NCI-H226 (cell line): ENCODE results near the gene FBRSL1.
"Not testable (repeated sequence)": the region's sequence is repeated elsewhere in the genome, so short reads cannot be mapped to it uniquely, and the experiment has no call there.

Source experiments
- DNase-seq: peaks from one replicate; pipeline ENCODE4 v3.0.0-alpha.2; 2015

FBRSL1 gene

GRCh38 chr12:132489602-132490266, at the start of gene FBRSL1:
TSS of gene FBRSL1 (plus strand) at chr12:132490151.
- DNase-seq: peak; percentile 76

DNA sequence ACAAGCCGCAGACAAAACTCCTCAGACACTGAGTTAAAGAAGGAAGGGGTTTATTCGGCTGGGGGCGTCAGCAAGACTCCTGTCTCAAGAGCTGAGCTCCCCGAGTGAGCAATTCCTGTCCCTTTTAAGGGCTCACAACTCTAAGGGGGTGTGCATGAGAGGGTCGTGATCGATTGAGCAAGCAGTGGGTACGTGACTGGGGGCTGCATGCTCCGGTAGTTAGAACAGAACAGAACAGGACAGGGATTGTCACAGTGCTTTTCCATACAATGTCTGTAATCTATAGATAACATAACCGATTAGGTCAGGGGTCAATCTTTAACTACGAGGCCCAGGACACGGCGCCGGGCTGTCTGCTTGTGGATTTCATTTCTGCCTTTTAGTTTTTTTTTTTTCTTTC, 49.5 kb upstream of the FBRSL1 start:
- not testable (repeated sequence) for DNase-seq

DNA sequence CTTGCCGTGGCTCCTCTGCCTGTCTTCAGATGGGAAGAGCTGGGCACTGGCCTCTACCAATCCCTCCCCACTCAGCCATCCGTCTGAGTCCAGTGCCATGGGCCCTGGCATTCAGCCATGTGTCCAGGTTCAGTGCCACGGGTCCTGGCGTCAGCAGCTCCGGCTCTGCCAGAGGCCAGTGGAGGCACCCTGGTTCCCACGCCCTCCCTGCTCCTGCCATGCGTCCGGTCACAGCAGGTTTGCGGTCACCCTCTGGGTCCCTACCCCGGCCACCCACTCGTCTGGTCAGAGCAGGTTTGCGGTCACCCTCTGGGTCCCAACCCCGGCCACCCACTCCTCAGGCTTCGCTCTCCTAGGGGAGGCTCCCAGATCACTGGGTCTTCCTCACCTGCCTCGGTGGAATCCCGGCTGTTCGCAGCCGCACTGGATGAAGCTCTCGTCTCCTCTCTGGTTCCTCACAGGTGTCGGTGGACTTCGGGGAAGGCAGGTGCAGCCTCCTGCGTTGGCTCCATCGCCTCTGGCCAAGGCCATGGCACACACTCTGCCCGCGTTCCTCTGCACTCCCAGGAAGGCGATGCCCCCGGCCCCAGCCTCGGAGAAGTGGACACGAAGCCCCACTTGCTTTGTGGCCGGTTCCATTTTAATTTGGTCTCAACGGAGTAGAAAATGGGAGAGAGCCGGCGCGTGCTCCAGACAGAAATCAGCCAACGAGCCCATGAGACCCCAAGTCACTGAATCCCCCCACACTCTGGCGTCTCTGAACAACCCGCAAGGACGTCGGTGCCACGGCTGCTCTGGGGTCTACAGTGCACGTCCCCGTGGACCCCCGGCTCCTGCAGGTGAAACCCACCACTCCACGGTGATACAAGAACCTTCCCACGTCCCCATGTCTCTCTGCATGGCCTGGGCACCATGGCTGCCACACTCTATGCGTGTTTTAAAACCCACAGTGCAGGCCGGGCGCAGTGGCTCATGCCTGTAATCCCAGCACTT, 47.8 kb upstream of the FBRSL1 start:
- DNase-seq: no peak

DNA sequence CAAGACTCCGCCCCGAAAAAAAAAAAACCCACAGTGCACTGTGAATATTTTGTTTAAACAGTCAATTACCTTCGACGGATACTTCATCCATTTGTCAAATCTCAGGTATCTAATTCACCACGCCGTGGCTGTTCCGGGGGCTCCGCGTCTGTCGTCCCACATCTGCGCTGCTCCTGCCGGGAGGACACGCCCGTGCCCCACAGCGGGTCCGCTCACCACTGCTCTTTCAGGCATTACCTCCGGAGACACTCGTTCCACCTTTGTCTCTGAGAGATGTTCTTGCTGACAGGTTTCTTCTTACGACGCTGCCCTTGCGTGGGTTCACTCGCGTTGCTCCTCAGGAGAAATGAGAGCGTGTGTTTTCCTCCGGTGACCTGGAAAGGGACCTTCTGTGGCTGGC, 46.9 kb upstream of the FBRSL1 start:
- no peak for DNase-seq

DNA sequence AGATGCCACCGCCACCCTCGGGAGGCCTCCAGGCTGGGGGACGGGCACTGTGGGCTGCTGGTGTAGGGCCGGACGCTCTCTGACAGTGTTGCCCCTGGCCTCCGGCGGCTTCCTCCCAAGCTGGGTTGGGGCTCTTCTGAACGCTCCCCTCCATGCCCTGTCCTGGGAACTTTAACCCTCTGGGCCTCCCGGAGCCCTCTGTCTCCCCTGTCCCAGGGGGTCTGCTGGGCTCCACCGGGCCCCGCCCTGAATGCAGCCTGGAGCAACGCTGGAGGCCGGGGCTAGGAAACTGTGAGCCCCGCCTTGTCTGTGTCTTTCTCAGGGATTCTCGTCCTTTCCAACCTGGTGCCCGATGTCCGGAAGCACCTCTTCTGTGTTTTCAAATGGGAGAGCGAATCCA, 45.7 kb upstream of the FBRSL1 start:
- no peak for DNase-seq

DNA sequence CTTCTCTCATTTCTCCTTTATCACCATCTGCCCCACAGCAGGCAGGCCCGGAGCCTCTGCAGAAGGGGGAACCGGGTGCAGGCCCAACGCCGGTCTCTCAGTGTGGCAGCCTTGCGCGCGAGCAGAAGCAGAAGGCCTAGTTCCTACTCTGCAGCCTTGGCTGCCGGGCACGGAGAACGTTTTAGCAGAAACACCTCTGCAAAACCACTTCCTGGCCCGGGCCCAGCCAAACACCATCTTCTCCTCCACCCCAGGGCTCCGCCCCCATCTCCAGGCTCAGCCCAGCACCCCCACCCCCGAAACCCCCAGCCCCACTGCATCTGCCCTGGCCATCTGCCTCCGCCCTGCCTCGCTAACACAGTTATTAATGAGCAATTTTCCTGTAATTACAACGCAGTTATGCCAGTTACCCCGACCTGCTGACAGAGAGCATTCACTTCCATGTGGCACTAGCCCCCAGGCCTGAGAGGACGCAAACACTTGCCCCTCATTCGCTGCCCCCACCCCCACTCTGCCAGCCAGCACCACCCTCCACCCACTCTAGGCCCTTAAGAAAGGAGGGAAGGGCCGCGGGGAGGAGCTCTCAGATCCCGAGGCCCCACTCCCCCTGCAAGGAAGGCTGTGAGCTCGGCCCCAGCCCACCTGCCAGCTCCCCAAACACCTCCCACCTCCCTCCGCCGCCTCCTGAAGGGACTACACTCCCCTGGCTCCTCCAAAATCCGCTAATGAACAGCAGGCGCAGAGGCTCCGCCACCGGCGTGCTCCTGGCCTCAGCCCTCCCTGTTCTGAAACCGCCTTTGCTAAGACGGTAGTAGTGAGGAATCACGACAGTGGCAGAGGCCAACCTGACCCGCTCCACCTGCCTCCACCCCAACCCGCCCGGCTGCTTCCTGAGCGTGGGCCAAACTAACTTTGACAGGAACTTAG, 44.7 kb upstream of the FBRSL1 start:
- DNase-seq: no peak

- peak; percentile 95 for DNase-seq
Observed at GRCh38 chr12:132445884-132446632, 43.9 kb upstream of the FBRSL1 start.

- no peak for DNase-seq
Observed at GRCh38 chr12:132446633-132447326, 43.2 kb upstream of the FBRSL1 start.

GRCh38 chr12:132447327-132447720, 42.6 kb upstream of the FBRSL1 start:
- DNase-seq: no peak

GRCh38 chr12:132447731-132448462, 42.1 kb upstream of the FBRSL1 start:
- no peak for DNase-seq

GRCh38 chr12:132448463-132448820, 41.5 kb upstream of the FBRSL1 start:
- DNase-seq: no peak

DNA sequence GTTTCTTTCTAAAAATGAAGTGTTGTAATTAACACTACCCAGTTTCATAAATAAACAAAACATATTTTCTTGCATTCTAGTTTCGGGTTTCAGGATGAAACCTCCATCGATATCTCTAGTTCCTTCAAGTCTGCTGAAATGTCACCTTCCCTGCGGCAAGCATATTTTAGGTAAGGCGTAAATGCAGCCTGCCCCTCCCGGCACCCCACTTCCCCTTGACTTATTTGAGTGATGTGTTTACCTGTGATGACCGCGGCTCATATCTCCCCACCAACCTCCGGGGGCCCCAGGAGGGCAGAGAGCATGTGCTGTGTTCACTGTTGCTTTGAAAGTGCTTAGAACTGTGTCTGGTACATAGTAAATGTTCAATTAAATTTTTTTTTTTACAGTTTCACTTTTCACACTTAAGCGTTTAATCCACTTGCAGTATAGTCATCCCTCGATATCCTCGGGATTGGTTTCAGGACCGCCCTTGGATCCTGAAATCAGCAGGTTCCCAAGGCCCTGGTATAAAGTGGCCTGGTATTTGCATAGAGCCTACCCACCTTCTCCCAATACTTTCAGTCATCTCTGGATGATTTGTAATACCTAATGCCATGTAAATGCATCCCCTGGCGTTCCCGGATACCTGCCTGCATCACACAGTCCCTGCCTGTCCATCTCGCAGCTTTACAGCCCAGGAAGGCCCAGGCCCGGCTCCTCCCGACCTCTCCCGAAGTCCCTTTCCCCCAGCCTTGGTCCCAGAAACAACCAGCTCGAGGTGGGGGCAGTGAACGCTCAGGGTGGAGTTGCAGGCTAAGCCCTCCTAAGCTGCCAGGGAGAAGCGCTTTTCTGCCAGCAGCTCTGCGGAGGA, 40.2 kb upstream of the FBRSL1 start:
- no peak for DNase-seq

DNA sequence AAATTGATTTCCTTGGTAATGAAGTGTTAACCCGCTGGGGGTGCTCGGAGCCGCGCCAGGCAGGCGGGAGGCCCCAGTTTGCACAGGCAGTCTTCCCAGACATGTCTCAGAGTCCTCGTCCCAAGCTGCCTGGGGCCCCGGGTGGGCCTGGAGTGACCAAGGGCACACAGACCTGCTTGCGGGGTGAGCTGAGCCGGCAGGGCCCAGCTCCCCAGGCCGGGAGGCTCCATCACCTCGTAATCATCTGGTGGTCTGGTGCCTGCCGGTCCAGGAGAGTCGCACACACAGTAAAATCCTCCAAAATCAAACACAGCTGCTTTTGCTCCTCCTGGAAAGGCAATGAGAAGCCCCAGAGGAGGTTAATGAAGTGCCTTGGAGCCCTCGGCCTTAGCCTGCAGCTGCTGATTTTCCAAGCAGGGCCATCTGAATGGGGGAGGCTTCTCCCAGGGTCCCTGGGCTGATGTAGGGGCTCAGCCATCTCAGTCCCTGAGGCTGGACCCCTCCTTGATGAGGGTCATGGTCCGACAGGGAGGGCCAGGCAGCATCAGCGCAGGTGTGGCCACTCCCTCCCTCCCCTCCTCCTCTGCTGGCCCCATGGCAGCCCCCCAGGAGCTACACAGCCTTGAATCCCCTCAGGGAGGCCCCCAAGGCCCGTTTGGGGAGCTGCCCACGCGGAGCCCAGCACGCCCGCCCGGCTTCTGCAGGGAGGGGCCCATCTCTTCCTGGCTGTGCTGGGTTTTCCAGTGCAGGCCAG, 39.4 kb upstream of the FBRSL1 start:
- no peak for DNase-seq

DNA sequence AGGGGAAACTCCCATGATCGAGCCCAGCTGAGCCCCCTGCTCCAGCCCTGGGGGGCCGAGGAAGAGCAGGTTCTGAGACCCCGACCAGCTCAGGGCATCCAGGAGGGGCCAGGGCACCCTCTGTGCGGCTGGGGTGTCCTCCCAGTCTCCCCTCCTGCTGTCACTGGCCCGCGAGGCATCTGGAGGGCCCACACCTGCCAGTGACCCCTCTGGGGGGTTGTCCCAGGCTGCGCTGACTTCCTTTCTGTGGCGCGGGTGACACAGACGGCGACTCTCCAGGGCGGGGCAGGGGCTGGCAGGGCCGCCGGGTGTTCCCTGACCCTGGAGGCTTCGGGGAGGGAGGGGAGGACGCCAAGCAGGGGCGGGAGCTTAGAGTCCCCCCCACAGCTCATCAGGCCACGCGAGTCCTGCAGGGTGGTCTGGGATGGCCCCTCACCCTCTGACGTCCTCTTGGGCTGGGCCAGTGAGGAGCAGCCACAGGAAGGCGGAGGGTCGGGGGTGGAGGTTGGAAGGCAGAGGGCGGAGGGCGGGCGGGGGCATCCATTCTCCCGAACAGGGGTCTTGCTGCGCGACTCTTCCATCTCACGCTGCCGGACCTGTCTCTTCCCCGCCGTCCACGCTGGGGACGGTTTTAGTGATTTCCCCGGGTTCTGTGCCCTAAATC, 38.6 kb upstream of the FBRSL1 start:
- DNase-seq: no peak

- DNase-seq: no peak
Observed at GRCh38 chr12:132451836-132452195, 38.1 kb upstream of the FBRSL1 start.

GRCh38 chr12:132452596-132453350, 37.2 kb upstream of the FBRSL1 start:
- no peak for DNase-seq

DNA sequence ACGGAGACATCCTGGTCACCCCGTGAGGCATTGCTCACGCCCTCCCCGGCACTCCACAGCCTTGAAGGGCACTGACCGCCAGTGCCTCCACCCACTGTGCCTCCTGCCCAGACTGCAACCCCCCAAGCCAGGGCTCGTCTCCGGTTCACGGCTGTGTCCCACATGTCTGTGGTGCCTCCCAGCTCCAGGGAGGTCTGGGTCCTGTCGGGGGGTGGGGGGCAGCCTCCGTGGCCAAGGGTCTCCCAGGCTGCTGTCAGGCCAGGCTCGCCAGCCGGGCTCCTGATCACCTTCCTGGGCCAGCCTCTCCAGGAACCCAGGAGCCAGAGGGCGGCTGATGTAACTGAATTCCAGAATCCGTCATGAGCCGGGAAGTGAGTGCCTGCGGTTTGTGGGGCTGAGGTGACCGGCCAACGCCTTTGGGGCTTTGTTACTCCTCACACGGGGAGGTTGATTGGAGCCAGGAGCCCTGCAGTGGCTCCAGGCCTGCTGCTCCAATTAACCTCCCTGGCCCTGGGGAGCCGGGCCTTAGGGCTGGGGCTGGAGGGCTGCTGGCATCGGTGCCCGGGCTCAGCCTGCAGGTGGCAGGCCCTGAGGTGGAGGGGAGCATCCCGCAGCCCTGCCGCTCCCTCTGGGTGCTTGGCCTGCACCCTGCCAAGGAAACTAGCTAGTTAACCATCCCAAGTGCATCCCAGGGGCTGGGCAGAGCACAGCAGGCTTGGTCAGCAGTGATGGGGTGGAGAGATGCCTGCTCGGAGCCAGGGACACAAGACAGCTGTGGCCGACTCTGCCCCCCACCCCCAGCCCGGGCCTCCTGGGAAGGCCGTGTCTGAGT, 36.4 kb upstream of the FBRSL1 start:
- DNase-seq: peak; percentile 48
